ENCODE results near the gene NRDC. TPM values are rescaled to one million over a fixed set of nuclear protein-coding genes. Genes with fewer than 3 reads are reported as not detected.
A peak's percentile ranks its signal among the peaks of the same experiment; 100 is the strongest.

The NRDC gene
- polyA plus RNA-seq, 2 of the 4 experiments (the other 2 are of a cell fraction) = 129 to 162 TPM

DNA sequence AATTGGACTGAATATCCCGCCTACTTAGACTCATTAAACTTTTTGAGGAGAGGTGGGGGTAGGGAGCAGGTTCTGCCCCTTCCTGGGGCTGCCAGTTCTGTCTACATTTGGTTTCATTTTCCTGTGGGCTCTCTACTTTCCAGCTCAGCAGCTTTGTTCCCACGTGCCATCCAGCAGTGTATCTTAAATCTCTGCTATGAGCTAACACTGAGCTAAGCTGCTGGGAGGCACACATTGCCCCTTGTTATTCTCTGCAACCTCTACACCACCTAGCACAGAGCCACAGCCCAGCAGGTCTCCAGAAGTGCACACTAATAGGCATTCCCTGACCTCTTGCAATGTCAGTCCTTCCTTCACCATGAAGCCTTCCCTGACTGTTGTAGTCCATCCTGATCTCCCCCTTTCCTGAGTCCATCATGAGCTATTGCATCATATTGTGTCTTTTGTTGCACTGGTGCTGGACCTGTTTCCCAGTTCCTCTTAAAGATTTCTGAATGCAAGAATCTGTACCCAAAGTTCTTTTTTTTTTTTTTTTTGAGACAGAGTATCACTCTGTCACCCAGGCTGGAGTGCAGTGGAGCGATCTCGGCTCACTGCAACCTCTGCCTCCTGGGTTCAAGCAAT is 28.7 kb upstream of the NRDC start:
- TF ChIP-seq MAFK (IDR thresholded peaks at IDR 0.05; ENCODE audit: partially characterized antibody) = no peak
- TF ChIP-seq ZFP36 (IDR thresholded peaks at IDR 0.05; ENCODE audit: borderline replicate concordance, partially characterized antibody) = no peak
- WGBS (ENCODE audit: missing lambda C conversion rate) = 73% methylated on average over 4 of the region's 4 CpGs
- Histone ChIP-seq H3K27ac (0 out of 6 replicates have a peak overlapping the region, but pooled peaks of 1 of the 2 experiments have one; percentile 19), H3K4me1 (peaks cover 5% of the 10 kb centered on the region; the same call in 1 of the 3 replicates), H3K4me2 (no peak overlapping the region), H3K9me3 (no peaks in the 10 kb centered on the region), H3K4me3 (no peak overlapping the region)
- 0 out of 6 replicates have a peak, but pooled peaks of 1 of the 2 experiments have one; percentile 43 for ATAC-seq
- no peak for DNase-seq (ENCODE audit: low read depth in 1 of 2, low spot score in 1 of 2)
- no peak for FAIRE-seq
- ChIA-PET POLR2A (no interaction called here), CTCF (interaction anchor here (0.6 to 2.4 kb wide), 3 partner anchors 10 to 120 kb away, joined by 3 to 13 read pairs (median 3); no protein-coding TSS in a partner anchor)

DNA sequence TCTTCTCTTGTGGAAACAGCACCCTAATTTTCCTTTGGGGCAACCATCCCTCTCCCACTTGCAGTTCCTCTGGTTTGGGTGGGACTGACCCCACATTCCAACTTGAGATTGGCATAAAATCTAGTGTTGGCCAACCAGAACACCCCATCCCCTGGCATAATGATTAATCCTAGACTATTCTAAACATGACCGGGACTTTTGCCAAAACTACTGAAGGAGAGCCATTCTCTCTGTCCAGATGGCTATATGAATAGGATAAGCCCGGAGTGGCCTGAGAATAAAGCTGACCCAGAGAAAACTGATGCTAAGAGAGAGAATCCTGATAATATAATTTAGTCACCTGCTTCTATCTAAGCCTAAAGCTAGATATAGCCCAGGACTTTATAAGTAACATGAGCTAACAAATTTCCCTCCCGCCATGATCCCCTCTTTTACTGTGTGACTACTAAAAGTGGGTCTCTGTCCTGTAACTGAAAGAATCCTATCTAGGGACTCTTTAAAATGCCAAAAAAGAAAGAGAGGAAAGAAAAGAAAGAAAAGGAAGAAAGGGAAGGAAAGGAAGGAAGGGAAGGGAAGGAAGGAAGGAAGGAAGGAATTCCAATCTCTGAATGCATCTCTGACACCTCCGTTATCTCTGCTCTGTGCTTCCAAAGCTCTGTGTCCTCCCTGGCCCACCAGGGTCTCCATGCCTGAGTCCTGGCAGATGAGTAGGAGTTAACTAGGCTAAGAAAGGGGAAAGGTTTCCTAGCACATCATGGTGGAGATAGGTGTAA is 28.0 kb upstream of the NRDC start:
- ChIA-PET CTCF (interaction anchor here (0.6 to 2.4 kb wide), 3 partner anchors 9 to 121 kb away, joined by 3 to 13 read pairs (median 3); no protein-coding TSS in a partner anchor), POLR2A (no interaction called here)
- H3K4me3 ChIP-seq = no peak overlapping the region
- no peak overlapping the region for H3K4me2 ChIP-seq
- H3K9me3 ChIP-seq = no peaks in the 10 kb centered on the region
- DNase-seq (ENCODE audit: low read depth in 1 of 2, low spot score in 1 of 2) (no peak), ATAC-seq (no peak), FAIRE-seq (no peak)
- TF ChIP-seq BCL3 (IDR thresholded peaks at IDR 0.05) (no peak), NPAS2 (CRISPR knock-in tag; IDR thresholded peaks at IDR 0.05; ENCODE audit: borderline replicate concordance) (no peak), TFCP2L1 (CRISPR knock-in tag; IDR thresholded peaks at IDR 0.05) (no peak), ELK1 (IDR thresholded peaks at IDR 0.05; ENCODE audit: low read depth, low read length) (no peak), CBX8 (IDR thresholded peaks at IDR 0.05) (no peak), SMC3 (IDR thresholded peaks at IDR 0.05) (no peak), MAFK (IDR thresholded peaks at IDR 0.05; ENCODE audit: partially characterized antibody) (no peak), MAZ (IDR thresholded peaks at IDR 0.05; ENCODE audit: borderline replicate concordance, low read depth, low read length) (no peak), PBX3 (IDR thresholded peaks at IDR 0.05) (no peak), MYC (IDR thresholded peaks at IDR 0.05; ENCODE audit: borderline replicate concordance, low read length) (no peak), ZFP36 (IDR thresholded peaks at IDR 0.05; ENCODE audit: borderline replicate concordance, partially characterized antibody) (no peak), CHD2 (IDR thresholded peaks at IDR 0.05; ENCODE audit: low read length, partially characterized antibody) (no peak), ZC3H11A (IDR thresholded peaks at IDR 0.05) (no peak), CHD4 (IDR thresholded peaks at IDR 0.05; ENCODE audit: borderline replicate concordance) (no peak), POLR2AphosphoS2 (conservative IDR thresholded peaks at IDR 0.05; ENCODE audit: low read length) (no peak)
- TF ChIP-seq, protein P1, sequence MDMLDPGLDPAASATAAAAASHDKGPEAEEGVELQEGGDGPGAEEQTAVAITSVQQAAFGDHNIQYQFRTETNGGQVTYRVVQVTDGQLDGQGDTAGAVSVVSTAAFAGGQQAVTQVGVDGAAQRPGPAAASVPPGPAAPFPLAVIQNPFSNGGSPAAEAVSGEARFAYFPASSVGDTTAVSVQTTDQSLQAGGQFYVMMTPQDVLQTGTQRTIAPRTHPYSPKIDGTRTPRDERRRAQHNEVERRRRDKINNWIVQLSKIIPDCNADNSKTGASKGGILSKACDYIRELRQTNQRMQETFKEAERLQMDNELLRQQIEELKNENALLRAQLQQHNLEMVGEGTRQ (IDR thresholded peaks at IDR 0.05) = no peak
- peaks cover 5% of the 10 kb centered on the region; the same call in 1 of the 3 replicates for H3K4me1 ChIP-seq
- H3K27ac ChIP-seq = peak overlapping the region in 1 of 2 experiments; percentile 47; a peak in 1 of 6 replicates
- 31% methylated on average over 4 of the region's 4 CpGs for WGBS (ENCODE audit: missing lambda C conversion rate)

Measured in A549 (cell line).